ENCODE measurements around the gene SPON1.

- TF ChIP-seq CTCF (IDR thresholded peaks at IDR 0.05; ENCODE audit: insufficient read depth, low read length, poor library complexity, severe bottlenecking) (no peak), EZH2phosphoT487 (conservative IDR thresholded peaks at IDR 0.05; ENCODE audit: low read length) (no peak)
These were observed 162.4 kb downstream of the SPON1 start for GRCh38 chr11:14124886-14125285.
